ENCODE data around the gene RNF114.

The RNF114 gene

GRCh38 chr20:49906101-49906604, 30.0 kb upstream of the RNF114 start:
- TF ChIP-seq CTCF (conservative IDR thresholded peaks at IDR 0.05; ENCODE audit: low read depth, low read length) = no peak
- H3K4me3 ChIP-seq (ENCODE audit: low read depth, low read length) = no peak overlapping the region
- no peak for DNase-seq (ENCODE audit: low read depth)

GRCh38 chr20:49906615-49907154, 29.5 kb upstream of the RNF114 start:
- no peak for DNase-seq (ENCODE audit: low read depth)
- no peak for TF ChIP-seq CTCF (conservative IDR thresholded peaks at IDR 0.05; ENCODE audit: low read depth, low read length)

GRCh38 chr20:49907405-49908257, 28.6 kb upstream of the RNF114 start:
- DNase-seq (ENCODE audit: low read depth) = no peak
- TF ChIP-seq CTCF (conservative IDR thresholded peaks at IDR 0.05; ENCODE audit: low read depth, low read length) = no peak
- H3K4me3 ChIP-seq (ENCODE audit: low read depth, low read length) = no peak overlapping the region

More at GRCh38 chr20:49906615-49907154, 29.5 kb upstream of the RNF114 start:
- H3K4me3 ChIP-seq (ENCODE audit: low read depth, low read length) = no peak overlapping the region

- DNase-seq (ENCODE audit: low read depth) = no peak
- no peak for TF ChIP-seq CTCF (conservative IDR thresholded peaks at IDR 0.05; ENCODE audit: low read depth, low read length)
- H3K4me3 ChIP-seq (ENCODE audit: low read depth, low read length) = no peak overlapping the region
Observed at GRCh38 chr20:49908258-49908565, 28.0 kb upstream of the RNF114 start.

- peak; percentile 52 for TF ChIP-seq CTCF (conservative IDR thresholded peaks at IDR 0.05; ENCODE audit: low read depth, low read length)
- DNase-seq (ENCODE audit: low read depth) = no peak
- no peak overlapping the region for H3K4me3 ChIP-seq (ENCODE audit: low read depth, low read length)
Observed at GRCh38 chr20:49909499-49910339, 26.5 kb upstream of the RNF114 start.

GRCh38 chr20:49910340-49910706, 25.9 kb upstream of the RNF114 start:
- no peak for TF ChIP-seq CTCF (conservative IDR thresholded peaks at IDR 0.05; ENCODE audit: low read depth, low read length)
- DNase-seq (ENCODE audit: low read depth) = no peak

More at GRCh38 chr20:49910340-49910706, 25.9 kb upstream of the RNF114 start:
- no peak overlapping the region for H3K4me3 ChIP-seq (ENCODE audit: low read depth, low read length)

All from choroid plexus epithelial cell (primary cell).